Medulla oblongata (tissue), 1 donor: Measurements from ENCODE around the gene IL1B.

Experiments
- DNase-seq: peaks from one replicate; pipeline ENCODE4 v3.0.0-alpha.2; 2015; ENCODE audit errors: extremely low spot score

Gene IL1B

DNA sequence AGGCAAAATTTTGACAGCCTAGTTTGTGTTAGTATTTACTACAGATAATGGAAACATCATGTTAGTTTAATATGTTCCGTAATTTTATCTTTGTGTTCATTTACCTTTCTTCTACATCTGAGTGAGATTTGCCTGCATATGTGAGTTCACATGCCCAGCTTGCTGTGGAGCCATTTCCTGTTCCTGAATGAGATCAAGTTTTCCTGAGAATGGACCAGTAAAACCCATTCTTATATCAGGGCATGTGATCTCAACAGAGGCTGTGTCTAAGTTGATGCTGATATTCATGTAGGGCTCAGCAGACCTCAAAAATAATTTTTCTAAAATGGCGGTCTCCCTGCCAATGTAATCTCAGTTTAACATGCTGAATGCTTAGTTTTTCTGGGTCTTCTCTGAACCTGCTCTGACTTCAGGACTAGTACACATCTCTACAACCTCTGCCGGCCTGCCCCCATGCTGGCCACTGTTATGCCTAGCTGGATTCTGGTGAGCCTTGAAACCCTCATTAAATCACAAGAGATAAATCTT lies 53.3 kb downstream of the IL1B start:
- DNase-seq: no peak

DNA sequence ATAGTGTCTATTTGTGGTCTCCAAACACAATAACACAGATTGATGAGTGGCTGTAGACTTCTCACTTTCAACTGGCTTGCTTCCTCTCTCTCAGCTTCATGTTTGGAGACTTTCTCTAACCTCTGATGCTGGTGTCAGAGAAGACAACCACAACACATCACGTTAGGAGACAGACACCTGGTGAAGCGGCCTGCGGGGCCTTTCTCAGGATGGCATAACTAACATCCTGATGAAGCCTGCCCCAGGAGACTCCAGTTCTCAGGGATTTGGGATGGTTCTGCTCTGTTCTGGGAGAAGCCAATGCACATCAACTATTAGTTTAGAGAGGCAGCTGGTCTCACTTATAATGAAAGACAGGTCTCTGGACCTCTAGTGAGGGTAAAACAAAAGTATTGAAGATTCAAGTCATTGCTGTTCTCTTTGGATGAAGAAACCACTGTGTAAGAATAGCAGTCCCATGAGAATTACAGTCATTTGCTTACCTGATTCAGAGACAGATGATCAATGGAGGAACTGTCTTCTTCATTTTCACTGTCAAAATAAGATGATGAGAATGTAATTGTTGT lies 54.3 kb downstream of the IL1B start:
- no peak for DNase-seq
